Measurements from ENCODE around the gene ZMYM4. TPM values are rescaled to one million over a fixed set of nuclear protein-coding genes. Genes with fewer than 3 reads are reported as not detected.
"Not testable (repeated sequence)": the region's sequence is repeated elsewhere in the genome, so short reads cannot be mapped to it uniquely, and the experiment has no call there.

Gene ZMYM4
- 10 to 100 TPM; 25.1 to 29.1 TPM for total RNA-seq

DNA sequence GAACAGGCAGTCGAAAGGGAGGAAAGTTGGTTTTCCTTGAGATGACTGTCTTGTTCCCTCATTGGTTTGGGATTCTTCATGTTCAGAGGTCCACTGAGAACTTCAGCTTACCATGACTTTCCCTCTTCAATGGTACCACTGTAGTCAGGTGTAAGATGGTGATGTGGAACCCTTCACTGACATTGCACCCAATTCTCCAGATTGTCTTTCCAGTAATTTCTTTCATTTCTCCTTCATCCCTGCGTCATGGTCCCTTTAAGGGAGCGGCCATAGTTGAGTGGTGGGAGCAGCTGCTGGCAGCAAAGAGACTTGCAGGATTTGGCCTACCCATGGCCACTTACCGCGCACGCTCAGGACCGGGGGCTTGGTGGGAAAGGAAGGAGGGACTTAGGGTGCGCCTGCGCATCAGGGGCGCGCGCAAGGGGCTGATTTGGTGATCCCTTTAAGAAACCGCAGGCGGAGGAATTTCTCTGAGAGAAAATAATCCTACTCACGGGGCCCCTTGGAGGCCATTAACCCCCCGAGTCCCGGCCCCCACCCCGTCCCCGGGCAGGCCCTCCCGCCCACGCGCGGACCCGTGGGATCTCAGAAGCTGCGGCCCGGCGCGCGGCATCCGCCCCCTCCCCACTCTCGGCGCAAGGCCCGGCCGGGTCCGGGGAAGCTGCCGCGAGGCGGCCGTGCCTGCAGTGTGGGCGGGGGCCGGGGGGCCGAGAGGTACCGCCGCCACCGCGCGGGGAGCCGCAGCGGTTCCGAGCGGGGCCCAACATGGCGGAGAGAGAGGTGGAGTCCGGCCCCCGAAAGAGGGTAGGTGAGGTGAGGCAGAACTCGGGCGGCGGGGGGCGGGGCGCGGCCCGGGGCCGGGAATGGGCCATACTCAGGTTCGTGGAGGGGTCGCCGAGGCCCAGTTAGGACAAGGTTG, at the start of gene ZMYM4:
TSS of gene ZMYM4 (plus strand) at position 428 of the 919 bp plus-strand sequence. CDS start at position 766, 338 bp downstream.
- Mint-ChIP-seq H3K36me3 (ENCODE audit: low read depth) (peaks cover 5% of the 10 kb centered on the region), H3K9me3 (peaks cover 6% of the 10 kb centered on the region), H3K27ac (peak within 1 kb of the TSS; percentile 89), H3K4me3 (peak within 1 kb of the TSS; percentile 80), H3K27me3 (peaks cover 2% of the 10 kb centered on the region), H3K4me1 (peaks cover 38% of the 10 kb centered on the region)
- ChIA-PET POLR2A (interaction anchor here (0.9 kb wide), 1 partner anchor 283 kb away, joined by 3 read pairs; no protein-coding TSS in a partner anchor), CTCF (interaction anchor here (0.6 to 3.3 kb wide), 2 partner anchors 11 to 23 kb away, joined by 4 to 12 read pairs; no protein-coding TSS in a partner anchor)
- DNase-seq, result peak; percentile 92

DNA sequence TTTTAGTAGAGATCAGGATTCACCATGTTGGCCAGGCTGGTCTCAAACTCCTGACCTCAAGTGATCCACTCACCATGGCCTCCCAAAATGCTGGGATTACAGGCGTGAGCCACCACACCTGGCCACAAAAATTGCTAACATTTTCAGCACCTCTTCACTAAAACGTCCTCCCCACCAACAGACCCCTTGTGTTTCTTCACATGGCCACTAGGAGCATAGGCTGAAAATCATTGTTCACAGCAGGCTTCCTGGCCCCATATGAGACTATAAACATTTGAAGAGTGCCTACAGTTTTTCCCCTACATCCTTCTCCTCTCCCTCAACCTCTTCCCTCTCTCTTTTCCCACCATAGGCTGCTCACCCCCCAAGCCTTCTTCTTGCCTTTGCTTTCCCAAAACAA, 47.5 kb upstream of the ZMYM4 start:
- no peak overlapping the region for H3K27ac Mint-ChIP-seq
- H3K9me3 Mint-ChIP-seq, result no peaks in the 10 kb centered on the region
- ChIA-PET CTCF (no interaction called here), POLR2A (no interaction called here)
- H3K36me3 Mint-ChIP-seq (ENCODE audit: low read depth), result no peaks in the 10 kb centered on the region
- no peaks in the 10 kb centered on the region for H3K27me3 Mint-ChIP-seq
- no peak overlapping the region for H3K4me3 Mint-ChIP-seq
- no peaks in the 10 kb centered on the region for H3K4me1 Mint-ChIP-seq
- peak; percentile 36 for DNase-seq

DNA sequence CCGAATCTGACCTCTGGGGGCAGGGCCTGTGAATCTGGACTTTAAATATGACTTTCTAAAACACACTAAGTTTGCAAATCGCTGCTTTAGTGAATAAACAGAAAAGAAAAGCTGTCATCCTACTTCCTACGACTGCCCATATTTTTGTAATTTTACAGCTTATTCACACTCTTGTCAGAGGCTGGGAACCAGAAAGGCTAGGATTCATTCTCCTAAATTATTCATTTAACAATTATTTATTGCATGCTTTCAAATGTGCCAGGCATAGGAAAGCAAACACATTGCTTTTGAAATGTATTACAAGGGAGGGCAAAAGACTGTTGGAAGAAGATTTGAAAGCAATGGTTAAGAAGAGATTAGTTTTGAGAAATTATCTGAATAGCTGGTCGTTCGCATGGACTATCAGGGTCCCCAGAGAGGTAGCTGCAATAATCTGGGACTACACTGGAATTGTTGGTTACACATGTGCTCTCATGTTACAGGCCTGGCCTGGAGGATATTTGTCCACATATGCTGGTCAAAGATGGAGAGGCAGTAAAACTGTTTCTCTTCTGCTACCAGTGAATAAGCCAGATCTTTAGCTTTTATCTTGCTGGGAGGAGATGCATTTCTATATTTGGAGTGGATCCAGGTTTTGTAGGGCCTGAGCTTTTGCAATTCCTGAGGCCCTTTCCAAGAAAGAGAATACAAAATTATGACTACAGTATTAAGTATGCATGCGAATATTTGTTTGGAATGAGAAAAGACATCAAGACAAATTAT, 46.0 kb upstream of the ZMYM4 start:
- POLR2A ChIA-PET, result interaction anchor here (0.6 kb wide), 2 partner anchors 27 to 39 kb away, joined by 3 to 6 read pairs; no protein-coding TSS in a partner anchor
- H3K4me1 Mint-ChIP-seq, result no peaks in the 10 kb centered on the region
- CTCF ChIA-PET, result interaction anchor here (0.6 to 1.1 kb wide), 3 partner anchors 17 to 619 kb away, joined by 3 to 5 read pairs (median 3); no protein-coding TSS in a partner anchor
- H3K9me3 Mint-ChIP-seq, result no peaks in the 10 kb centered on the region
- no peak for DNase-seq
- no peaks in the 10 kb centered on the region for H3K36me3 Mint-ChIP-seq (ENCODE audit: low read depth)
- H3K27me3 Mint-ChIP-seq, result no peaks in the 10 kb centered on the region
- no peak overlapping the region for H3K27ac Mint-ChIP-seq
- H3K4me3 Mint-ChIP-seq, result no peak overlapping the region

DNA sequence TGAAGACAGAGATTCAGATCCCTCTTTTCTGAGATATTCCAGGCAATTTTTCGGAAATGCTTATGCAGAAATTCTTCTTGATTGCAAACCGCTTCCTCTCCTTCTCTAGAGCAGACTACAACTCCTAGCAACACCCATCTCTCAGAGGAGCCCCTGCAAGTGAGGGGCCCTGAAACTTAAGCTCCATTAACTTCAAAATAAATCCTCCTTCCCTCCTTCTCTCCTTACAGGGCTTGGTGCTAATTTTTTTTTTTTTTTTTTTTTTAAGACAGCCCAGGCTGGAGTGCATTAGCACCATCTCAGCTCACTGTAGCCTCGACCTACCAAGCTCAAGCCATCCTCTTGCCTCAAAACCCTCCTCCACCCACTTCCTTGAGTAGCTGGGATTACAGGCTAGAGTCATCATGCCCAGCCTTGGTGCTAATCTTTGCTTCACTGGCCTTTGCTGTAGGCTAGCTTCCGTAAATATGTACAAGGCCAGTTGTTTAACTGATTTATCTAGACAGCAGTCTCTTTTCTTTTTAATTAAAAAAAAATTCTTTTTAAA, 45.4 kb upstream of the ZMYM4 start:
- Mint-ChIP-seq H3K4me1 (no peaks in the 10 kb centered on the region), H3K4me3 (no peak overlapping the region), H3K36me3 (ENCODE audit: low read depth) (no peaks in the 10 kb centered on the region), H3K27ac (no peak overlapping the region), H3K9me3 (no peaks in the 10 kb centered on the region), H3K27me3 (no peaks in the 10 kb centered on the region)
- DNase-seq, result no peak
- CTCF ChIA-PET, result interaction anchor here (0.6 kb wide), 3 partner anchors 153 to 620 kb away, joined by 3 to 5 read pairs (median 4); no protein-coding TSS in a partner anchor
- POLR2A ChIA-PET, result interaction anchor here (0.6 kb wide), 2 partner anchors 28 to 40 kb away, joined by 3 to 6 read pairs; no protein-coding TSS in a partner anchor

DNA sequence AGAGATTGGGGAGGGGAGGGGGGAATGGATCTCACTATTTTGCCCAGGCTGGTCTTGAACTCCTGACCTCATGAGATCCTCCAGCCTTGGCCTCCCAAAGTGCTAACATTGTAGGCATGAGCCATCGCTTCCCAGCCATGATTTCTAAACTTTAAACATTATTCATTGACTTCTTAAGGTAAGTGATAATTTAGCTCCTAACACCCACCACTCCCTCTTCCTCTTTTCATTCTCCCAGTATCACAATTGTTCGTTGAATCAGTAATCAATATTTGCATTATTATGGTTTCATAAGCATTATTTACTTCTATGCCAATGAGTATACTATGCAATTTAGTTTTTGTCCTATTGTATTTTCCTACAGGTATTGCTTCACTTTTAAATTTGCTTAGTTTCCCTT, 42.0 kb upstream of the ZMYM4 start:
- Mint-ChIP-seq H3K36me3 (ENCODE audit: low read depth) (no peaks in the 10 kb centered on the region), H3K27ac (no peak overlapping the region), H3K4me3 (no peak overlapping the region), H3K27me3 (no peaks in the 10 kb centered on the region), H3K4me1 (peaks cover 9% of the 10 kb centered on the region), H3K9me3 (peaks cover 1% of the 10 kb centered on the region)
- DNase-seq, result no peak
- CTCF ChIA-PET, result no interaction called here
- POLR2A ChIA-PET, result interaction anchor here (0.7 kb wide), 1 partner anchor 19 kb away, joined by 4 read pairs; no protein-coding TSS in a partner anchor

DNA sequence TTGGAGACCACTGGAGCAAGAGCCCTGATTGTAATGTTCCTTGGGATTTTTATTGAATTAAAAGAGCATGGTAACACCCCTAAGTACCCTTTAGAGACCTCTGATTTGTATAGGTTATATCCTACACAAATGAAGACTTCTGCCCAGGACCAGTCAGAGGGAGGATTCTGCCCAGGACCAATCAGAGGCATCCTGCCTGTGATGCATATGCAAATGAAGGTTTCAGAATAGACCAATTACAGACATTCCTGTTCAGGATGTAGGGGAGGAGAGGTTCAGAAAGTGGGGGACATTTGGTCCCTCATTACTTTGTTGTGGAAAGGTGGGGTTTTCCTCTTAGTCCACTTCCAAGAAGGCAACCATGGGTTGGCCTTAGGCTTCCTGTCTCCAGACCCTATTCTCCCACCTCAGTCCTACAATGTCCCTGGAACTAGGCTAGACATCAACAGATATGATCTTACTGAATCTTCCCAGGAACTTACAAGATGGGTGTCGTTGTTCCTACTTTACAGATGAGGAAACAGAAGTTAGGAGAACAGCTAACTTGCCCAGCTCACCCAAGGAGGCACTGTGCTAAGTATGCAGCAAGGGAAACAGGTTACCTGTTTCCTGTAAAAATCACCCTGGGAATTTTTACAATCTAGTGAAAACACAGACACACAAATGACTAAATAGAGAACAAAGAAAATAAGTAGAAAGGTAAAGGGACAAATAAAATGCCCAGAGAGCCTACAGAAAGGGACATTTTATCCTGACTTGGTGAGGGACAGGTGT, 38.7 kb upstream of the ZMYM4 start:
- DNase-seq, result no peak
- Mint-ChIP-seq H3K4me3 (no peak overlapping the region), H3K4me1 (peaks cover 9% of the 10 kb centered on the region), H3K36me3 (ENCODE audit: low read depth) (no peaks in the 10 kb centered on the region), H3K27ac (no peak overlapping the region), H3K27me3 (no peaks in the 10 kb centered on the region), H3K9me3 (peaks cover 1% of the 10 kb centered on the region)
- CTCF ChIA-PET, result no interaction called here
- POLR2A ChIA-PET, result no interaction called here

DNA sequence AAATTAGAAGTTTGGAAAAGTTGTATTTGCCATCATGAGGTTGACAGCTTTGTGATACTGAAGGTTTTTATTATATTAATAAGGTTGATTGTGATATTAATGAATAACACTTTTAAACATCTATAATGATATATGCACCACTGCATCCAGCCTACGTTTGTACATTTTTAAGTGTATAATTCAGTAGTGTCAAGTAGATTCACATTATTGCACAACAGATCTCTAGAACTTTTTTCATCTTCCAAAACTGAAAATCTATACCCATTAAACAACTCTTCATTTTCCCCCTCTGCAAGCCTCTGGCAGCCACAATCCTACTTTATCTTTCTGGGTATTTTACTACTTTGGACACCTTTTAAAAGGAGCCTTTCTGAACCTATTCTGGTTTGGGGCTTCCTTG, 37.2 kb upstream of the ZMYM4 start:
- CTCF ChIA-PET, result interaction anchor here (0.6 to 0.9 kb wide), 2 partner anchors 70 to 679 kb away, joined by 3 read pairs; no protein-coding TSS in a partner anchor
- Mint-ChIP-seq H3K4me1 (peaks cover 9% of the 10 kb centered on the region), H3K27me3 (no peaks in the 10 kb centered on the region), H3K4me3 (no peak overlapping the region), H3K36me3 (ENCODE audit: low read depth) (no peaks in the 10 kb centered on the region), H3K9me3 (peaks cover 1% of the 10 kb centered on the region), H3K27ac (no peak overlapping the region)
- no peak for DNase-seq
- POLR2A ChIA-PET, result no interaction called here

DNA sequence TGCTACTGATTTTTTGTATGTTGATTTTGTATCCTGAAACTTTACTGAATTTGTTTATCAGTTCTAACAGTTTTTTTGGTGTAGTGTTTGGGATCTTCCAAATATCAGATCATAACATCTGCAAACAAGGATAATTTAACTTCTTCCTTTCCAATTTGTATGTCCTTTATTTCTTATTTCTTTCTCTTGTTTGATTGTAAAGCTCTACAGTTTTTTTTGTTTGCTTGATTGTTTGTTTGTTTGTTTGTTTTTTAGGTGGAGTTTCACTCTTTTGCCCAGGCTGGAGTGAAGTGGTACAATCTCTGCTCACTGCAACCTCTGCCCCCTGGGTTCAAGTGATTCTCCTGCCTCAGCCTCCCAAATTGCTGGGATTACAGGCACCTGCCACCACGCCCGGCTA, 31.7 kb upstream of the ZMYM4 start:
- POLR2A ChIA-PET; H3K9me3 Mint-ChIP-seq; DNase-seq; H3K27me3 Mint-ChIP-seq; H3K4me1 Mint-ChIP-seq; H3K36me3 Mint-ChIP-seq (ENCODE audit: low read depth); CTCF ChIA-PET; H3K27ac Mint-ChIP-seq; H3K4me3 Mint-ChIP-seq: not testable (repeated sequence)

DNA sequence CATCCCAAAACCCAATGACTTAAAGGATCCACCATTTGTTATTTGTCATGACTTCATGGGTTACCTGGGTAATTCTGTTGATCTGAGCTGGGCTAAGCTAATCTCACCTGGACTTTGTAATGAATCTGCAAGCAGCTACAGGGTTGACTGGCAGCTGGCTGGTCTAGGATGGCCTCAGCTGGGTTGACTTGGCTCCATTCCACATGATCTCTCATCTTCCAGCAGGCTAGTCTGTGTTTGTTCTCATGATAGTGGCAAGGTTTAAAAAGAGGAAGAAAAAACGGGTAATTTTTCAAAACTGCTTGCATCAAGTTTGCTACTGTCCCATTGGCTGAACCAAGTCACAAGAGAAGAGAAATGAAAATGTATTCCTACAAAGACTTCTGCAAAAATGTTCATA, 24.8 kb upstream of the ZMYM4 start:
- no peaks in the 10 kb centered on the region for H3K4me1 Mint-ChIP-seq
- no peak for DNase-seq
- ChIA-PET CTCF (no interaction called here), POLR2A (no interaction called here)
- no peaks in the 10 kb centered on the region for H3K27me3 Mint-ChIP-seq
- H3K27ac Mint-ChIP-seq, result no peak overlapping the region
- H3K9me3 Mint-ChIP-seq, result no peaks in the 10 kb centered on the region
- H3K36me3 Mint-ChIP-seq (ENCODE audit: low read depth), result no peaks in the 10 kb centered on the region
- H3K4me3 Mint-ChIP-seq, result no peak overlapping the region

DNA sequence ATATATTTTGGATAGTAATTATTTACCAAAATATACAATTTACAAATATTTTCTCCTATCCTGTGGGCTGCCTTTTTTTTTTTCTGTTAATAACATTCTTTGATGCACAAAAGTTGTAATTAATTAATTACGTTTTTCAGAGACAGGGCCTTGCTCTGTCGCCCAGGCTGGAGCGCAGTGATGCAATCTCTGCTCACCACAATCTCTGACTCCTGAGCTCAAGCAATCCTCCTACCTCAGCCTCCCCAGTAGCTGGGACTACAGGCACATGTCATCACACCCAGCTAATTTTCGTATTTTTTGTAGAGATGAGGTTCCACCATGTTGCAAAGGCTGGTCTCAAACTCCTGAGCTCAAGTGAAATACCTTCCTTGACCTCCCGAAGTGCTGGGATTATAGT, 21.3 kb upstream of the ZMYM4 start:
- H3K36me3 Mint-ChIP-seq (ENCODE audit: low read depth), result no peaks in the 10 kb centered on the region
- H3K4me1 Mint-ChIP-seq, result no peaks in the 10 kb centered on the region
- no peak overlapping the region for H3K27ac Mint-ChIP-seq
- H3K27me3 Mint-ChIP-seq, result peaks cover 4% of the 10 kb centered on the region
- DNase-seq, result no peak
- no peak overlapping the region for H3K4me3 Mint-ChIP-seq
- CTCF ChIA-PET, result interaction anchor here (0.7 kb wide), 1 partner anchor 16 kb away, joined by 3 read pairs; no protein-coding TSS in a partner anchor
- POLR2A ChIA-PET, result no interaction called here
- no peaks in the 10 kb centered on the region for H3K9me3 Mint-ChIP-seq

DNA sequence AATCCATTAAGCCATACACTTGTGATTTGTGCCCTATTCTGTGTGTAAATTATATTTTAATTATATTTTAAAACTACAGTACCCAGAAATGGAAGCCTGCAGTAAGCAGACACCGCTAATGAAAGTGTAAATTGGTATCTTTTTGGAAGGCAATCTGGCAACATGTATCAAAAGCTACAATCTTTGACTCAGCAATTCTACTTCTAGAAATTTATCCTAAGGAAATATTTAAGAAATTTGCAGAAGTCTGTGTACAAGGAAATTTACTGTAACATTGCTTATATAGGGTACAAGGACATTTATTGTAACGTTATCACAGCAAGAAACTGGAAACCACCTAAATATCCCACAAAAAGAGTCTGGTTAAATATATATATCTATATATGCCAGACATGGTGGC, 14.6 kb upstream of the ZMYM4 start:
- peaks cover 4% of the 10 kb centered on the region for H3K27me3 Mint-ChIP-seq
- POLR2A ChIA-PET, result no interaction called here
- CTCF ChIA-PET, result no interaction called here
- no peak for DNase-seq
- H3K4me1 Mint-ChIP-seq, result no peaks in the 10 kb centered on the region
- no peak overlapping the region for H3K4me3 Mint-ChIP-seq
- H3K27ac Mint-ChIP-seq, result no peak overlapping the region
- no peaks in the 10 kb centered on the region for H3K36me3 Mint-ChIP-seq (ENCODE audit: low read depth)
- H3K9me3 Mint-ChIP-seq, result no peaks in the 10 kb centered on the region

DNA sequence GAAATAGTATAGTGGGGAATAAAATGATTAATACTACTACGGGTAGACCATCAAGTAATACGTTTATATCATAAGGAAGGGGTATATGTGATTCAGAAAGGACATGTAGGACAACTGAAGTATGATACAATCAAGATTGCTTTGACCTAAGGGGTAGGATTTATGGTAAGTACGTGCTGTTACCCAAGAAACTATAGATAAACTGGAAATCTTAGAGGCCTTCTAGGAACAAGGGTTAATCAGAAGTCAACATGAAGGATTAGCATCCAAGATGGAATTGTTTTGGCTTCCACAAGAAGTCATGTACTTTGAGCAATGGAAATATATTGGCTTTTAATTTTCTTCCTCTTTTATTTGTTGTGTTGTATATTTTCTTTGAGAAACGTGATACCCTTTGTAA, 13.2 kb upstream of the ZMYM4 start:
- Mint-ChIP-seq H3K4me3 (no peak overlapping the region), H3K36me3 (ENCODE audit: low read depth) (no peaks in the 10 kb centered on the region), H3K27me3 (peaks cover 4% of the 10 kb centered on the region), H3K27ac (no peak overlapping the region), H3K4me1 (no peaks in the 10 kb centered on the region), H3K9me3 (no peaks in the 10 kb centered on the region)
- CTCF ChIA-PET, result no interaction called here
- POLR2A ChIA-PET, result no interaction called here
- no peak for DNase-seq

All from activated CD4-positive, alpha-beta T cell treated with anti-CD3 and anti-CD28 coated beads, Interleukin-2, amount 10 ng/mL, durations not matched to agents 7 days and 5 days (primary cell).